ENCODE data around the gene GPR160.
"Not testable (repeated sequence)": the region's sequence is repeated elsewhere in the genome, so short reads cannot be mapped to it uniquely, and the experiment has no call there.

GPR160 gene

DNA sequence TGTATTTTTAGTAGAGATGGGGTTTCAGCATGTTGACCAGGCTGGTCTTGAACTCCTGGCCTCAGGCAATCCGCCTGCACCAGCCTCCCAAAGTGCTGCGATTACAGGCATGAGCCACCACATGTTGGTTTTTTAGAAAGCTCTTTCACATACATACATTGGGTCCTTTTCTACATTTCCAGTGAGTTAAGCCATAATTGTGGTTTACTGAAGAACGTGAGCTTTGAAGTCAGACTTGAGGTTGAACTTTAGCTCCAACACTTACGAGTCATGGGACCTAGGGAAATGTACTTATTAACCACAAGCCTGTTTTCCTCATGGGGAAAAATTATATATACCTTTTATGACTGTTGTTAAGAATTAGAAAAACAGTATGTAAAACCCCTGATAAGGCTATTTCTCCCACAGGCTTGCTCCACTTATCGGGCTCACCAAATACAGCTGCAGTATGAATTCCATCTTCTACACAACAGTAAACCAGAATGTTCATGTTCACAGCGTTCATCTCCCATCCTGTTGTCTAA, 39.0 kb downstream of the GPR160 start:
- no peak for DNase-seq

DNA sequence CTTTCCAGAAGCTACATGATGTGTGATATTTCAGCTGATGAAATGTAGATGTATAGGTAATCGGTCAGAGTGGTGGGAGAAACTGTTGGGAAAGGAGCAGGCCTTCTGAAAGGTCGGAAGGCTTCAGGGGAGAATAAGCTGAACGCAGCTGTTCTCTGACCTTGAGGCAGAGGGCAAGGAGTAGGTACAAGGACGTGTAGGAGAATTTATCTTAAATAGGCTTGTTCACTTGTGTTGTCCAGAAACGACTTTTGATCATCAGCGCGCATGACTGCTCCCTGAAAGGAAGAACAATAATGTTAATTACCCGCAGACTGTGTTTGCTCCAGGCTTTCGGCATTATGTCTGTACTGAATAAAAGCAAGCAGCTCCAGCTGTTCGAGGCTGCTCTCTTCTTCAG, 39.6 kb downstream of the GPR160 start:
- no peak for DNase-seq

DNA sequence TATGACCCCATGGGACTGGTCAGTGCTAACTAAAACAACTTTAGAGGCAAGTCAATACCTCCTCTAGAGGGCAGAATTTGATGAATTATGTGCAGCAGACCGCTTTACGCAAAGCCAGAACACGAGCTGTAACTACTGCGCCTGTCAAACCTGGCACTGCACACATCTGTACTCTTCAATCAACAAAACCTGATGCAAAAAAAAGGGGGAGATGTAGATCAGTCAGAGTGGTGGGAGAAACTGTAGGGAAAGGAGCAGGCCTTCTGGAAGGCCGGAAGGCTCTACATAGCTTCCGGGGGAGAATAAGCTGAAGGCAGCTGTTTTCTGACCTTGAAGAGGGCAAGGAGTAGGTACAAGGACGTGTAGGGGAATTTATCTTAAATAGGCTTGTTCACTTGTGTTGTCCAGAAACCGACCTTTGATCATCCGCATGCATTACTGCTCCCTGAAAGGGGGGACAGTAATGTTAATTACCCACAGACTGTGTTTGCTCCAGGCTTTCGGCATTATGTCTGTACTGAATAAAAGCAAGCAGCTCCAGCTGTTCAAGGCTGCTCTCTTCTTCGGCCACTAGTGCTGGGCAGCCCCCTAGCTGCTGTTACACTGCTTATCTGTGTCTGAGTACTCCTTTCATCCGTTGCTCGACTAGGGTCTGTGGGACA, 41.0 kb downstream of the GPR160 start:
- DNase-seq: no peak

DNA sequence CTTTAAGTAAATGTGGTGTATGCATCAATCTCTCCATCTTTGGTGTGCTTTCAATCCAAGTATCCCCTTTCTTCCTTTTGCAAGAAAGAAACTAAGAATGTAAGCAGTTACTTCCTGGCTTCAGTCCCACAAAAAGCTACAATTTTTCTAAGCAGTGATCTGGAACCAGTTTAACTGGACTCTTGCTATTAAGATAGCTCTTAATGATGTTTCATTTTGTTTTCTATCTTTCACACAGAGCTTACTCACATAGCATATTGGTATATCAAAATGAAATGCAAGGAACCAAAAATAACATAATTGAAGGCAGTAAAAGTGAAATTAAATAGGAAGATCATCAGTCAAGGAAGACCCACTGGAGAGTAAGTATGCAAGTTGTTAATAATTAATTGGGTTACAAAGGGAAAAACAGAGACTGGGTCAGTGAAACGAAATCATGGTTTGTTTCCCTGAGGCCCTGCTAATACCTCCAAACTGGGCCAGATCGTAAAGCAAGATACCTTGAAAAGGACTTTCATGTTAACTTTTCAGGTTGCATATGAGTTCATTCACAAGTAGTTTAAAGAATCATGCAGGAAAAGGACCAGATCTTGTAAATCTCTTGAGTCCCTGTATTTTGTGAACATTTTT, 41.9 kb downstream of the GPR160 start:
- no peak for DNase-seq

DNA sequence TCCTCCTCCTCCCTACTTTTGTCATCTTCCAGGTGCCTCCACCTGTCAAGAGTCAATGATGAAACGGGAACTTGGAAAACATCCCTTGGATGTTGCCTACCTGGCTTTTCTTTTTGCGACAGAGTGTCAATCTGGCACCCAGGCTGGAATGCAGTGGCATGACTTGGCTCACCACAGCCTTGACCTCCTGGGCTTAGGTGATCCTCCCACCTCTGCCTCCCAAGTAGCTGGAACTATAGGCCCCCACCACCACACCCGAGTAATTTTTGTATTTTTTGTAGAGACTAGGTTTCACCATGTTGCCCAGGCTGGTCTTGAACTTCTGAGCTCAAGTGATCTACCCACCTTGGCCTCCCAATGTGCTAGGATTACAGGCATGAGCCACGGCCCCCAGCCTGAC, 42.8 kb downstream of the GPR160 start:
- DNase-seq: no peak

DNA sequence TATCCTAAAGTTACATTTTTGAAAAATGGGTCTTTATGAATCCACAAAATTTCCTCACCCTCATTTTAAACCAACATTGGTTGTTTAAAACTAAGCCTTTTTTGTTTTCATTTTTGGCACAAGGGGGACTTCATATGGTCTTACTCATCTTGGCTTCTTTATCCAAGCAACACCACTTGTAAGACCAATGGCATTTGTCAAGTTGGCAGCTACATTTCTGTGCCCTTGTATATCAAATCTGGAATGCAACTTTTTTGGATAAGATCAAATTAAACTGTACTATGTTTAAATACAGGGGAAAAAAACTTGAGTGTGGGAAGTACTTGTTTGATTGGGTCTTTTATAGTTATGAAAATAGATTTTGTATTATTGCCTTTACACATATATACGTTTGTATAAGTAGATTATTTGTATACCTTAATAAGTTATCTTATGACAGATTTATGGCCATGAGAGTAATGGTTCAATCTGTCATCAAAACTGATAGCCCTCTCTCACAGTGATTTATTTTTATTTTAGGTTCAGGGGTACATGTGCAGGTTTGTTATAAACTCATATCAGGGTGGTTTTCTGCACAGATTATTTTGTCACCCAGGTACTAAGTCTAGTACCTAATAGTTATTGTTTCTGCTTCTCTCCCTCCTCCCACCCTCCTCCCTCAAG, 43.4 kb downstream of the GPR160 start:
- no peak for DNase-seq

DNA sequence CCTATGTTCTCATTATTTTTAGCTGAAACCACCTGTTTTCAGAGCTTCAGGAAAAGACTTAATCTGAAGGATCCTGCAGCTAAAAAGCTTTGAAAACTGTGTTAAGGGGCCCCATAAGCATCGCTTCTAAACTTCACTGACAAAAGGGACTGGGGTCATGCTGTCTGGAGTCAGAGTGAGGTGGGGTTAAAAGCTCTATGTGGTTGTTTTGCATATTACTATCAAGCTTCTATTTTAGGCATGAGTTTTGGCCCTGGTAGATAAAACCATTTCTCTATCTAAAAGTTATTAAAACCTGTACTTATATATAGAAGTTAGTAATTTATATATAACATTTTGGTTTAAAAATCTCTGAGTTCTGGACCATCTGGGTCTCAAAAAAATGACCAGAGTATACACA, 45.5 kb downstream of the GPR160 start:
- no peak for DNase-seq

DNA sequence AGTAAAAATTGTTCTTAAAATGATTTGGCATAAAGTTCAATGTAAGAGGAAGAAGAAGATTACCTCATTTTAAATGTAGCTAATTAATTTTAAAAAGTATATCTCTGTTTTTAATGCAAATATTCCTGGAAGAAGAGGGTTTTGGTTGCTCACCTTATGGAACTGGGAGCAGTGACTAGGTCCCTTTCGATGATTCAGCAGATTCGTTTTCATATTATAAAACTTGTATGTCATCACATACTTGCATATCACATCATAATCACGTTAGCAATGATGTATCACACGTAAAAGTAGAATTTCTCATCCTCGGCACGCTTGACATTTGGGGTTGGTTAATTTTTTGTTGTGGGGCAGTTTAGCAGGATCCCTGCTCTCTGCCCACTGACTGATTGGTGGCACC, 47.6 kb downstream of the GPR160 start:
- no peak for DNase-seq

DNA sequence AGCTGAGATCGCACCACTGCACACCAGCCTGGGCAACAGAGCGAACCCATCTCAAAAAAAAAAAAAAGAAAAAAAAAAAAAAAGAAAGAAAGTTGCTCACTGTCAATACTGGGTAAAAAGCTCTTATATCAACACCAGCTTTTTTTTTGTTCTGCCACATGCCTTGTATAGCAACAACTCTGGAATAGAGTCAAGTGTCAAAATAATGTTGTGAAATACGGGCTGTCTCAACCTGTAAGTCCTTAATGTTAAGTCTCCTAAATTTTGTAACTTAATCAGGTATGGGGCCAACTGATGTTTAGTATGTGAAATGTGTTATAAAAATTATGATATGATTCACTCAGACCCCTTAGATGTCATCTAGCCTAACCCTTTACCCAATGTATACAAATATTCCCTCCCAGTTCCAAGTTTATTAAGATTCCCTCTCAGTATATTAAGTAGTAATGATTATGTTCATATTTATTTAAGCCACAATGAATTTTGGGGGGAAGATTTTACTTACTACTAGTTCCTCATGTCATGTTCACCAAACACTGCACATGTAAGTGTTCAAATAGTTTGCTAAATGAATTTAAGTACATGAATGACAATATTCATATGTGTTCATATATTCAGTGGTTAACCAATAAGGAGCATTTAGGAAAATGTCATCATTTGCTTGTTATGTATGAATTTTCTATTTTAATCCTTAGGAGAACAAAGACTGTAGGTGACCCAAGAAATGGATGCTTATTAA, 52.2 kb downstream of the GPR160 start:
- DNase-seq: no peak

DNA sequence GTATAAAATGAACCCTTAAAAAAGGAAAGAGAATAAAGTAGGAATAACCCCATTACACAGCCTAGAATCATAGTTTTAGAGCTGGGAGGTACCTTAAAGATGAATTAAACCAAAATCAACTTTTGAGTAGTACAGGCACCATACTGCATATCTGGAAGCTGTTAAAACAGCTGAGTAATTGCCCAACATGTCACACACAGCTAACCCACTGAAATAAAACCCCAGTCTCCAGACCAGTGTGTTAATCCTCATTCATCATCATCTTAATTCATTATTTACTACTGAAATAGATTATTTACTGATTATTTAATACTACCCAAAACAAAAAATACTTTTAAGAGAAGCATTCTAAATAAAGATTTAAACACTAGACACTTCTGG, 52.8 kb downstream of the GPR160 start:
- no peak for DNase-seq

DNA sequence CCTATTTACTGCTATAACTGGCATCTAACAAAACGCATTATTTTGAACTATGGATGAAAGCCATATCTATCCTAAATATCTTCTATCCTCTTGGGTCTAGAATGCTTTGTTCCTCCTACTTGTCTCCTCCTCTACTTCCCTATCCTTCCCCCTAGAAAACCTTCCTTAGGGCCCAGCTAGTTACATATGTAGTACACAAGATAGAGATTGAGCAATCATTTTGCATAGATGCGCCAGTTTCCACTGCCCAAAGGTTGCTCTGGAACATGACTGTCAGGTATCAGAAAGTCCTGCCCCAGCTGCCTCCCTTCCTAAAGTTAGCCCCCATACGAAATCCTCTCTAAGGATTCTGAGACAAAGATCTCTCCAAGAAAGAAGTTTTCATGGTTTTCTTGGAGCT, 55.1 kb downstream of the GPR160 start:
- DNase-seq: no peak

DNA sequence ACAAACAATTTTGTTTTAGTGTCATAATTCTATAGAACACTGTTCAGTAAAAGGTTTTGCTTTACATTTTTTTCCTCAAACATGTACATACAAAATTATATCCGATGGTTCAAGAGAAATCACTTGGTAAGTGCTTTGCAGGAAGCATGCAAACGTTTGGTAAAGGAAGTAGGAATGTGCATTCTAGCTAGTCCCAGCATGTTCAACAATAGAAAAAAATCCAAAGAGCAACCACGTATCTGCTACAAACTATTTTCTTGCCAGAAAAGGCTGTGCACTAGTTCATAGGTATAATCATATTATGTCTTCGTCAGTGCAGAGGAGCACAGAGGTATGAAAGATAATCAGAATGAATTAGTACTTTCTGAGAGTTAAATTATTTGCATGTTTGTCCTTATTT, 58.0 kb downstream of the GPR160 start:
- no peak for DNase-seq

DNA sequence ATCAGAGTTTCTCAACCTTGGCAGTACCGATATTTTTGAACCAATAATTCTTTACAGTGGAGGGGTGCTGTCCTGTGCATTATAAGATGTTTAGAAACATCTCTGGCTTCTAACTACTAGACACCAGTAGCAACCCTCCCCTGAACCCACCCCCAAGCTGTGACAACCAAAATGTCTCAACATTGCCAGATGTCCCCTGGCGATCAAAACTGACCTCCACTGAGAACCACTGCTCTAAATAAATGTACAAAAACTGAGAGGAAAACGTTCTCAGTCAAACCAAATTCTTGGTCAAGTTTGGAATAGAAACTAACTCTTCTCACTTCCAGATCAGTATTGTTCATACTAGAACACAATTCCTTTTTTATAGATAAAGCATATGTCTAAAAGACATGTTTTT, 58.5 kb downstream of the GPR160 start:
- no peak for DNase-seq

DNA sequence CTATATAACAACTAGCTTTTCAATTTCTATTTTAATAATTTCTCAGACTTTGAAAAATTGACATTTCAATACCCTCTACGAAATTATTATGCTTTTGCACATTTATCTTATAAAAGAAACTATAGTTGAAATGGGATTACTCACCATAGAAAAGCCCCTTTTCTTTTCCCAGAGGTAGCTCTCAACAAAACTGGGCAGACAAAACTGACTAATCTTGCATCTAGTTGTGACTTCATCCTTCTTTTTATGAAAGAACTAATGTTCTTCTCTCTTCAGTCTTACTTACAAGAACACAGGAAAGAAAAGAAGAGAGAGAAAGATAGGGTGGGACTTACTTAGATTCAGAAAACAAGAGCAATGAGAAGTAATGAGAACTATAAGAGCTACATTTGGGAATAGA, 61.0 kb downstream of the GPR160 start:
- DNase-seq: no peak

DNA sequence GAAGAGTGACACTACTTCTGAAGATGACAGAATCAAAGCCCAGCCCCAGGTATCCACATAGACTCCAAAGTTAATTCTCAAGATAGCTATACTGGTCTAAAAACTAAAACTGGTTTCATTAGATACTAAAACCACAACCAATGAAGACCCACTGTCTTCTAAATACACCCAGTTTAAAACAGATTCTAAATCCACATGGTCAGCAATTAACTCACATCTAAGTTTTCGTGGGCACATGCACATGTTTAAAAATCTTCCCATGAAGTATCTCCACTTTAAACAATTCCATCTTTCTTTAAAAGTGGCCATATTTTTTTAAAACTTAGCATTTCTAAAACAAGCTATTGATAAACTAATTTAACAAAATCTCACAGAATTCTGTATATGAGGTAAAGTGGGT, 63.1 kb downstream of the GPR160 start:
- DNase-seq: no peak

DNA sequence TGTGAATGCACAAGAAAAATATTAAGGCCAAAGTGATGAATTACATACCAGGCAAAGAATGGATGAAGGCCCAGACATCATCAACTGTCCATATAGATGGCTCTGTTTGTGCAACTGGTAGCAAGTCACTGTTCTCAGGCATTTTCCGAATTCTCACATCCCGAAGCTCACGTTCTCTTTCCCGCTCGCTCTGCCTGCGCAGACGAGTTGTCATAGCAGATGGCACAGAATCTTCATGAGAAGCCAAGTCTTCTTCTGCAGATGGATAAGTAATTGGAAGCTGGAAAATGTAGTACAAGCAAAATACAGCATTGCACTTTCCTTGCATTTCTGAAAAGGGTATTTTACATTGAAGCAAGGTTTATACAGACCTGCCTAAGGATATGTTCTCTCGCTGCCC, 64.6 kb downstream of the GPR160 start:
- DNase-seq: no peak

DNA sequence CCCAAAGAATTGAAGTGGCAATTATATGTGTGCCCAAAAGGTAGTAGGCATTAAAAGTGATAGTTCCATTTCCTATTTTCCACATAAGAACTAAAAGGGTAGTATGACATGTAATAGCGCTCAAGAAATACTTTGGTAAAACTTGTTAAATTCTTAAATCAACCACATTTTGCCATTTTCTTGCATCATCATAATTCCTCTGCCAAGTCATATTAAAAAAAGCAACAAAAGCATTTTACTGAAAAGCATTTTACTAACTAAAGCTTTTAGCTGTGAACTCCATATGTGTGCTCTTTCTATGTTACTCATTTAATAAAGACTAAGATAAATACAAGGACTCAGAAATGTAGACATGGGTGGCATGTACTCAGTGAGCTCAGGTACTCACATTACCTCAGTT, 70.1 kb downstream of the GPR160 start:
- no peak for DNase-seq

DNA sequence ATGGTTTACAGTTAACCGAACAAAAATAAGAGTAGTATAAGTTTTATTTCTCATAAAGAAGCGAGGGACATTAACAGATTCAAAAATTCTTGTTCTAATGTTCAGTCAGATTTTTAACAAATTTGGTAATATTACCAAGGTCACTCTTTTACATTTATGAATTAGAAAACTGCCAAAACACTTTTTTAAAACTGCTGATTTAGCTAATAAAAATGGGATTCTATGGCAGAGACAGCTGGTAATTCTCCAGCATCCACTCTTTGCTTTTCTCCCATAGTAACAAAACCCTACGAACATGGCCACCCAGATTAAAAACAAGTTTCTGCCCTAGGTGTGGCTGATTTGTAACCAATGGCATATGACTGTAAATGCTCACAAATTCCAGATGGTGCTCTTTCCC, 71.2 kb downstream of the GPR160 start:
- no peak for DNase-seq

DNA sequence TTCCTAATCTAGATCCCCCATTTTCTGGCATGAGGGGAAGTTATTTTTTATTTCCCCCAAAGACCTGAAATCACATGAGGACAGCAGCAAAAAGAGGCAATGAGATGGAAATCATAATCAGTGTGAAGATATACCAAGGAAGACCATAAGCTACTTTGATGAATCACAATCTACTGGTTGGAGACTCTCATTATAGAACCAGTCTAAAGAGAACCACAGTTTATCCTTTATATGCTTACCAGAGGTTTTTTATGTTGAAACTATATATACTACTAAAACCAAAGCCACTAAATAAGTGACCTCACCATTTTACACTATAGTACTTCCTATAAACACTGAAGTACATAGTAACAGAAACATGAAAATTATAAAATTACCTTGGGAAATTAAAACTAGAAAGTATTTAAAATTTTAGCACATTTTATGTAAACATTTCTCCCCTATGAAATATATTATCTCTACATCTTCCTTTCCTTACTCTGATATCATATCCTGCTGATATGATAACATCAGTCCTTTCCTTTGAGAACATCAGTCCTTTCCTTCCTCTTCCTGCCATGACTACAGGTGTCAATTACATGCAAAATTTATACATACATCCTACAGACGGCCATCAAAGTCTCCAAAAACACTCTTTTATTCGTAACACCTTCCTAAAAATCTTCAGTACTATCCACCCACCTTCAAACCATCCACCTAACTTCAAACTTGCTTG, 71.9 kb downstream of the GPR160 start:
- DNase-seq: no peak

DNA sequence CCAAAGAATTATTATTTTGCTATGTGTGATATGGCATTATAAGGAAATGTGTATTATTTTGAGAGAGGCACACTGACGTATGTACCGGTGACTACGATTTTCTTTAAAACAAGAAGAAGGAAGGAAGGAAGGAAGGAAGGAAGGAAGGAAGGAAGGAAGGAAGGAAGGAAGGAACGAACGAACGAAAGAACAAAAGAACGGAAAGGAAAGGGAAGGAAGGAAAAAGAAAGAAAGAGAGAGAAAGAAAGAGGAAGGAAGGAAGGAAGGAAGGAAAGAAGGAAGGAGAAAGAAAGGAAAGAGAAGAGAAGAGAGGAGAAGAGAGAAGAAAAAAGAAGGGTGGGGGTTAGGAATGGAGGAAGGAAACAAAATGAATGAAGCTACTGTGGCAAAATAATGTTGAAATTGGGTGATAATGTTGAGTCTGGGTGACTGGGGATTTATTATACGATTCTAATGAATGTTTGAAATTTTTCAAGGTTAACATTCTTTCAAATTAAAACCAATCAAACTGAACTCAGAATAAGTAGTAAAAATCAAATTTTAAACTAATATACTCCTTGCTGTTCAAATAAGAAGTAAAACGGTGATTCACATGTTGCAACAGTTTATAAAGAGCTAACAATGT, 73.5 kb downstream of the GPR160 start:
- DNase-seq: no peak

DNA sequence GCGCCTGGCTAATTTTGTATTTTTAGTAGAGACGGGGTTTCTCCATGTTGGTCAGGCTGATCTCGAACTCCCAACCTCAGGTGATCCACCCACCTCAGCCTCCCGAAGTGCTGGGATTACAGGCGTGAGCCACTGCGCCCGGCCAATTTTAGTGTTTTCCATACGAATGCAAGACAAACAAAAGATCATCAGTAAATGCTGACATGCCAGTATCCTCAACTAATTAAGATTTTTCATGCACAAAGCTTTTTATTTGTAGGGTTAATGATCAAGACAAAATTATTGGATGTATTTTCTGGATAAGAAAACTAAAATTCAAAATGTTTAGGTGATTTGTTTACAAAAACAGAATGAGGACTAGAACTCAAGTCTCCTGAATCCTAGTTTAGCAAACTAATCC, 76.4 kb downstream of the GPR160 start:
- not testable (repeated sequence) for DNase-seq

DNA sequence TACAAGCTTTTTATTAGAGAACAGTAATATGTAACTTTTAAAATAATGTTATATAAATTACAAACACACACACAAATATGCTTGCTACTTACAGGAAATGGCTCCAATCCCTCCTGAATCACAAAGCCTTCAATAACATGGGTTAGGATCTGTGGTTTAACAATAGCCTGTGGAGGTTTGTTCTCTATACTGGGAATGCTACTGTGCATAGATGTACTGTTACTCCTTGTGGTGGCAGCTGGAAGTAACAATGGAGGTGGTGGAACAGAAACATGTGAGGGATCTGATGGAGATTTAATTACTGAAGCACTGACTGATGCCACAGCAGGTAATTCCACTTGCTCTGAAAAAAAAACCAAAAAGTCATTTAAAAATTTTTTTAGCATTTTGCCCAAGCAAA, 79.3 kb downstream of the GPR160 start:
- DNase-seq: no peak

Data from activated CD8-positive, alpha-beta memory T cell treated with anti-CD3 and anti-CD28 coated beads, Interleukin-2, amount 50 U/mL, for 4 hours (primary cell).